Gastrocnemius medialis (tissue), 4 donors: ENCODE data around the gene PITX2. TPM values are rescaled to one million over a fixed set of nuclear protein-coding genes. Genes with fewer than 3 reads are reported as not detected.

Experiments
- ATAC-seq, 2 donors: fragments of 150-250 bp; one replicate each; pipeline ENCODE4 v1.9.1; 2016
- DNase-seq, 2 donors: peaks; one replicate each; pipeline ENCODE4 v3.0.0-alpha.2; 2019
- H3K27ac ChIP-seq, 4 donors: fragments of 200-600 bp; sonication (generic); 1 replicate in 1 of 4; 2 replicates in 3 of 4; pipeline ENCODE4 v1.5.1; 2016 to 2018; ENCODE audit warnings: mild to moderate bottlenecking in 2 of 4, moderate library complexity in 1 of 4
- H3K27me3 ChIP-seq, 3 donors: fragments of 200-600 bp; sonication (generic) in 2 of 3; 1 replicate in 1 of 3; 2 replicates in 2 of 3; pipeline versions ENCODE4 v1.5.1 to v1.6.0; 2016 to 2019; ENCODE audit warnings: mild to moderate bottlenecking in 1 of 3, moderate library complexity in 1 of 3
- H3K36me3 ChIP-seq, 2 donors: fragments of 200-600 bp; sonication (generic) in 1 of 2; one replicate each; pipeline ENCODE4 v1.5.1; 2017 to 2018
- H3K4me1 ChIP-seq, 2 donors: fragments of 200-600 bp; sonication (generic) in 1 of 2; one replicate each; pipeline ENCODE4 v1.5.1; 2016 to 2017; ENCODE audit warnings: mild to moderate bottlenecking in 2 of 2
- H3K4me3 ChIP-seq, 4 donors: fragments of 200-600 bp; sonication (generic) in 3 of 4; 1 replicate in 1 of 4; 2 replicates in 3 of 4; pipeline ENCODE4 v1.5.1; 2016 to 2019; ENCODE audit warnings: mild to moderate bottlenecking in 2 of 4
- H3K9me3 ChIP-seq, 3 donors: fragments of 200-600 bp; sonication (generic) in 2 of 3; 1 replicate in 1 of 3; 2 replicates in 2 of 3; pipeline ENCODE4 v1.5.1; 2016 to 2019
- POLR2A ChIP-seq, 2 donors: fragments of 450-650 bp; IDR thresholded peaks; one replicate each; pipeline ENCODE4 v1.6.1; 2017; ENCODE audit warnings: antibody characterized with exemption in 2 of 2, mild to moderate bottlenecking in 2 of 2, moderate library complexity in 2 of 2
- in situ Hi-C, 4 donors: fragments of 200-750 bp; cut with MboI; loops; one replicate each; pipeline versions ENCODE4 v1.15.0 to v1.8.0; 2017; ENCODE audit warnings: low sequenced_read_pairs in 4 of 4
- intact Hi-C: fragments of 100-400 bp; cut with DNase I; formaldehyde crosslinking; loops from one replicate; pipeline ENCODE4 v1.15.1; 2023; ENCODE audit warnings: low total_unique reads
- total RNA-seq, 4 donors: library from RNA; depleted of rRNA; stranded (reverse); fragments of >200 nt; gene quantifications; one replicate each; pipeline versions ENCODE4 v1.1.0 to v1.2.3, GENCODE V29; 2016
- TF ChIP-seq, protein P1 (sequence below), 5 experiments: fragments of 450-650 bp in 3 of 5; fragments of 200-600 bp in 2 of 5; sonication (generic) in 2 of 5; IDR thresholded peaks in 4 of 5; conservative IDR thresholded peaks in 1 of 5; 1 replicate in 4 of 5; 2 replicates in 1 of 5; pipeline ENCODE4 v1.5.1; 2016 to 2019; ENCODE audit warnings: antibody characterized with exemption in 5 of 5, mild to moderate bottlenecking in 3 of 5, moderate library complexity in 3 of 5

PITX2 gene
- total RNA-seq, 4 donors from 2014 or later, result 30.5 to 58.9 (median 38.2) TPM

DNA sequence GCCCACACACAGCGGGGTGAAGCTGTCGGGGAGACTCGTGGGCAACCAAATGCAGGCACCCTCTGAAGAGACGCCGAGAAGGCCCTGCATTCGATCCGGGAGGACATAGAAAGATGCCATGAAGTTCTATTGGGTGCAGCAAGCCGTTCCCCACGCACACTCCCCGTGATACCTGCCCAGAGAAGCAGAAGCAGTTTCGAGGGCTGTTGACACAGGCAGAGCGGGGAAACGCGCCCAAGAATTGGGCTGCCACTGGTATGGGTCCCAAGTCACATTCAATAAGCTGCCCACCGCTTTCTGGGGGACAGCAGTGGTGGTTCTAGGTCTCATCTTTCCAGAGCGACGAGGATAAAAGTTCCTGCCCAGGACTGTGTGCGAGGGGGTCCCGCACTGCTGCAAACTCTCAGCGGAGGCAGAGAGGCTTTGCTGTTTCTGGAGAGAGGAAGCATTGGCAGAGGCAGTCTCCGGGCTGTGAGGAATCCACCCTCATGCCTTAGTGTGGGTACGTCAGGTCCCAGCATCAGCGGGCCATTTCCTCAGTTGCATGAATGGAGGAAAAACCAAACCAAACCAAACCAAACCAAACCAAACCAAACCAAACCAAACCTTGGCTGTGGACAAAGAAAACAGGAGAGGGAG lies 10.1 kb downstream of the PITX2 start:
- no peak overlapping the region for H3K27ac ChIP-seq
- H3K27me3 ChIP-seq, result peaks cover 4 to 24% (median 19%) of the 10 kb centered on the region in 3 donors
- intact Hi-C loops (no loop called here), in situ Hi-C loops (no loop called here)
- ATAC-seq (no peak), DNase-seq (no peak)
- H3K9me3 ChIP-seq, result no peaks in the 10 kb centered on the region
- no peaks in the 10 kb centered on the region for H3K36me3 ChIP-seq
- peaks cover 5 to 7% of the 10 kb centered on the region in 2 donors for H3K4me1 ChIP-seq
- H3K4me3 ChIP-seq, result no peak overlapping the region
- TF ChIP-seq, protein P1, sequence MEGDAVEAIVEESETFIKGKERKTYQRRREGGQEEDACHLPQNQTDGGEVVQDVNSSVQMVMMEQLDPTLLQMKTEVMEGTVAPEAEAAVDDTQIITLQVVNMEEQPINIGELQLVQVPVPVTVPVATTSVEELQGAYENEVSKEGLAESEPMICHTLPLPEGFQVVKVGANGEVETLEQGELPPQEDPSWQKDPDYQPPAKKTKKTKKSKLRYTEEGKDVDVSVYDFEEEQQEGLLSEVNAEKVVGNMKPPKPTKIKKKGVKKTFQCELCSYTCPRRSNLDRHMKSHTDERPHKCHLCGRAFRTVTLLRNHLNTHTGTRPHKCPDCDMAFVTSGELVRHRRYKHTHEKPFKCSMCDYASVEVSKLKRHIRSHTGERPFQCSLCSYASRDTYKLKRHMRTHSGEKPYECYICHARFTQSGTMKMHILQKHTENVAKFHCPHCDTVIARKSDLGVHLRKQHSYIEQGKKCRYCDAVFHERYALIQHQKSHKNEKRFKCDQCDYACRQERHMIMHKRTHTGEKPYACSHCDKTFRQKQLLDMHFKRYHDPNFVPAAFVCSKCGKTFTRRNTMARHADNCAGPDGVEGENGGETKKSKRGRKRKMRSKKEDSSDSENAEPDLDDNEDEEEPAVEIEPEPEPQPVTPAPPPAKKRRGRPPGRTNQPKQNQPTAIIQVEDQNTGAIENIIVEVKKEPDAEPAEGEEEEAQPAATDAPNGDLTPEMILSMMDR (IDR thresholded peaks at IDR 0.05 in 4 of 5, conservative IDR thresholded peaks at IDR 0.05 in 1 of 5), result no peak
- no peak for TF ChIP-seq POLR2A (IDR thresholded peaks at IDR 0.05)

DNA sequence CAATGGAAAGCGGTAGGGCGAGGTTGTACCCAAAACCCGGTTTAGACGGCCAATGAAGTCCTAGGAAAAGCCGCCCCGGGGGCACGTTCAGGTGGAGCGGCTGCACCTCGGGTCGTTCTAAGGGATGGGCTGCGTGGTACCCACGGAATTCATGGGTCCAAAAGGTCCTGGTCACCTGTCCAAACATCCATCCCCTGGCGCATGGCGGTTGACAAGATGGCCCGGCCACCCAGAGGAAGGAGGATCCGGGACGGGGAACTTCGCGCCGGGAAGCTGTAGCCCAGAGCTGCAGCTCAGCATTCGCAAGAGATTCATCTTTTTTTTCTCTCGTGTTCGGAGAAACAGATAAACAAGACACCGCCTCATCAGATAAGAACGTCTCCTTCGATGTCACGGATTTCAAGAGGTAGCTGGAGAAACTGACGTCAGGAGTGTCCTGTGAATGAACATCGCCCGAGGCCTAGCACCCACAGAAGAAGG lies 10.9 kb downstream of the PITX2 start:
- Histone ChIP-seq H3K36me3 (no peaks in the 10 kb centered on the region), H3K4me1 (peaks cover 5 to 7% of the 10 kb centered on the region in 2 donors), H3K4me3 (no peak overlapping the region), H3K27me3 (peaks cover 4 to 24% (median 19%) of the 10 kb centered on the region in 3 donors), H3K9me3 (no peaks in the 10 kb centered on the region), H3K27ac (no peak overlapping the region)
- TF ChIP-seq POLR2A (IDR thresholded peaks at IDR 0.05), result no peak
- TF ChIP-seq, protein P1 (IDR thresholded peaks at IDR 0.05 in 4 of 5, conservative IDR thresholded peaks at IDR 0.05 in 1 of 5), result no peak
- in situ Hi-C loops (no loop called here), intact Hi-C loops (no loop called here)
- DNase-seq, result no peak
- no peak for ATAC-seq

DNA sequence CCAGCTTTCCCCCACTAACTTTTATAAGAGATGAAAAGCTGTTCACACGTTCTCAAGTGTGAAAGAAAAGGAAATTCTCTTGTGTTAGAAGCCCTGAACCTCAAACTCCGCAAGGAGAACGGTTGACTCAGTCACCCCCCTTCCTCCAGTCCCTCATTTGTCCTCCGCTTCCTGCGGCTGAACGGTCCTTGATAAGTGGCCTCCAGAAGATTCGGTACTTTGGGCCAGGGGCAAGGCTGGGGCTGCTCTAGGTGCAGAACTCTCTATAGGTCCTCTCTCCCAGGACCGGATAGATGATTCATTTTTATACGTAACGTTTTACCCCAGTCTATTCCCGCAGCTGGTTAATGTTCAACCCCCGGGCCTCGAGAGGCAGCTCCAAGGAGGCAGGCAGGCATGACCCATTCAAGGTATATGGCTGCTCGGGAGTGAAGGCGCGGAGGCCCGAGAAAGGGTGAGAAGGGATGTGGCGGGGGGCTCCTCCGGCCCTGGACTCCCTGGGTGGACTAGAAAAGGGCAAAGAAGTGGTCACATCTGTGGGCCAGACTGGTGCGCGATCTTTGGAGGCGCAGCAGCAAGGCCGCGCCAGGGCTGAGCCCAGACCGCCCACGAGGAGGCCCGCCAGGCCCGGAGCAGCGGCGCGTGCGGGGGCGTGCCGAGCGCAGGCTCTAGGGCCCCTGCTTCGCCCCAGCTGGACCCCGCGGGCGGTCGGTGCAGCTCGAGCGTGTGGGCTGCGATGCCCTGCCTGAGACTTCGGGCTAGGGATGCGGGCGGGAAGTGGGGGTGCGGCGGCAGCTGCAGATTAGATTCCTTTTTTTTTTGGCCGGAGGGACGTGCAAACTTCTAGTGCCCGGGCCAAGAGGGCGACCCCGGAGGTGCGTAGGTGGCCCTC lies 11.7 kb downstream of the PITX2 start:
- peaks cover 5 to 7% of the 10 kb centered on the region in 2 donors for H3K4me1 ChIP-seq
- H3K9me3 ChIP-seq, result no peaks in the 10 kb centered on the region
- intact Hi-C loops, result no loop called here
- peak overlapping the region in 1 of 4 donors; percentile 17 for H3K4me3 ChIP-seq
- peaks cover 4 to 24% (median 19%) of the 10 kb centered on the region in 3 donors for H3K27me3 ChIP-seq
- H3K27ac ChIP-seq, result no peak overlapping the region
- H3K36me3 ChIP-seq, result no peaks in the 10 kb centered on the region
- ATAC-seq, result no peak
- no peak for DNase-seq
- in situ Hi-C loops, result no loop called here
- TF ChIP-seq, protein P1 (IDR thresholded peaks at IDR 0.05 in 4 of 5, conservative IDR thresholded peaks at IDR 0.05 in 1 of 5), result no peak
- no peak for TF ChIP-seq POLR2A (IDR thresholded peaks at IDR 0.05)

DNA sequence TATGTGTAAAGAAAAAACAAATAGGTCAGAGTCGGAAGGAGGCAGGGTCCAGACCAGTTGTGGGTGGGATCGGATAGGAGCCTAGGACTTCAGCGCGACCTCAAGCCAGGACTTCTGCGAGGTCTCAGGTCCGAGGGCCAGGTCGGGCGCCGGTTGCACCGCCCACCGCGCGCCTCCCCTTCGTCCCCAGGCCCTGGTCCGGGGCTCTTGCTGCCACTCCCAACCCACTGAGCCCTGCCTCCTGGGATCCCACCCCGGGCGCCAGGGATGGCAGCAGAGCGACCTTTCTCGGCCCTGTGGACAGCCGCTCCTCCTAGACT lies 12.3 kb downstream of the PITX2 start:
- Histone ChIP-seq H3K27ac (no peak overlapping the region), H3K9me3 (no peaks in the 10 kb centered on the region), H3K36me3 (no peaks in the 10 kb centered on the region), H3K4me3 (no peak overlapping the region), H3K4me1 (peaks cover 5 to 7% of the 10 kb centered on the region in 2 donors), H3K27me3 (peaks cover 4 to 22% (median 17%) of the 10 kb centered on the region in 3 donors)
- DNase-seq, result no peak
- TF ChIP-seq, protein P1 (IDR thresholded peaks at IDR 0.05 in 4 of 5, conservative IDR thresholded peaks at IDR 0.05 in 1 of 5), result no peak
- no peak for TF ChIP-seq POLR2A (IDR thresholded peaks at IDR 0.05)
- ATAC-seq, result no peak
- intact Hi-C loops, result no loop called here
- in situ Hi-C loops, result no loop called here
